ENCODE results near the gene COL26A1. TPM values are rescaled to one million over a fixed set of nuclear protein-coding genes. Genes with fewer than 3 reads are reported as not detected.

Gene COL26A1
- total RNA-seq, 1 experiment from 2014 or later, result not detected

GRCh38 chr7:101398396-101399289 lies 36.0 kb downstream of the COL26A1 start:
- Histone ChIP-seq H3K27ac (ENCODE audit: low read length) (no peak overlapping the region), H3K9me3 (ENCODE audit: low read length) (no peaks in the 10 kb centered on the region), H3K9me2 (replicated peaks; ENCODE audit: low read length) (no peaks in the 10 kb centered on the region), H3K9ac (ENCODE audit: low read length) (no peak overlapping the region), H3K4me1 (ENCODE audit: insufficient read depth, low read length) (peaks cover 8% of the 10 kb centered on the region), H3K79me2 (ENCODE audit: low read length) (no peaks in the 10 kb centered on the region), H2AFZ (ENCODE audit: low read length) (no peak overlapping the region), H3K36me3 (ENCODE audit: low read depth, low read length) (no peaks in the 10 kb centered on the region), H4K20me1 (ENCODE audit: low read length) (no peaks in the 10 kb centered on the region), H3K4me2 (ENCODE audit: low read length) (no peak overlapping the region), H3K27me3 (ENCODE audit: low read length) (no peaks in the 10 kb centered on the region), H3K4me3 (ENCODE audit: low read length) (no peak overlapping the region), H3F3A (ENCODE audit: low read length, unreplicated experiment) (no peaks in the 10 kb centered on the region)
- intact Hi-C loops (cut with micrococcal nuclease), result no loop called here
- ChIA-PET POLR2A (ENCODE audit: unreplicated experiment) (interaction anchor here (0.5 kb wide), 1 partner anchor 13 kb away, joined by 5 read pairs; no protein-coding TSS in a partner anchor), CTCF (no interaction called here)
- DNase-seq (no peak), ATAC-seq (no peak)
- no TSS peak for BruUV-seq (replicated peaks)
- TF ChIP-seq, protein P1, sequence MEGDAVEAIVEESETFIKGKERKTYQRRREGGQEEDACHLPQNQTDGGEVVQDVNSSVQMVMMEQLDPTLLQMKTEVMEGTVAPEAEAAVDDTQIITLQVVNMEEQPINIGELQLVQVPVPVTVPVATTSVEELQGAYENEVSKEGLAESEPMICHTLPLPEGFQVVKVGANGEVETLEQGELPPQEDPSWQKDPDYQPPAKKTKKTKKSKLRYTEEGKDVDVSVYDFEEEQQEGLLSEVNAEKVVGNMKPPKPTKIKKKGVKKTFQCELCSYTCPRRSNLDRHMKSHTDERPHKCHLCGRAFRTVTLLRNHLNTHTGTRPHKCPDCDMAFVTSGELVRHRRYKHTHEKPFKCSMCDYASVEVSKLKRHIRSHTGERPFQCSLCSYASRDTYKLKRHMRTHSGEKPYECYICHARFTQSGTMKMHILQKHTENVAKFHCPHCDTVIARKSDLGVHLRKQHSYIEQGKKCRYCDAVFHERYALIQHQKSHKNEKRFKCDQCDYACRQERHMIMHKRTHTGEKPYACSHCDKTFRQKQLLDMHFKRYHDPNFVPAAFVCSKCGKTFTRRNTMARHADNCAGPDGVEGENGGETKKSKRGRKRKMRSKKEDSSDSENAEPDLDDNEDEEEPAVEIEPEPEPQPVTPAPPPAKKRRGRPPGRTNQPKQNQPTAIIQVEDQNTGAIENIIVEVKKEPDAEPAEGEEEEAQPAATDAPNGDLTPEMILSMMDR (conservative IDR thresholded peaks at IDR 0.05; ENCODE audit: low read depth, low read length), result no peak
- TF ChIP-seq EZH2 (IDR thresholded peaks at IDR 0.05; ENCODE audit: low read length, unreplicated experiment) (no peak), EZH2phosphoT487 (IDR thresholded peaks at IDR 0.05; ENCODE audit: borderline replicate concordance, low read length) (no peak)

- ChIA-PET POLR2A (ENCODE audit: unreplicated experiment) (no interaction called here), CTCF (no interaction called here)
- Histone ChIP-seq H3K27me3 (ENCODE audit: low read length) (no peaks in the 10 kb centered on the region), H3F3A (ENCODE audit: low read length, unreplicated experiment) (no peaks in the 10 kb centered on the region), H2AFZ (ENCODE audit: low read length) (no peak overlapping the region), H3K9me2 (replicated peaks; ENCODE audit: low read length) (no peaks in the 10 kb centered on the region), H4K20me1 (ENCODE audit: low read length) (no peaks in the 10 kb centered on the region), H3K4me1 (ENCODE audit: insufficient read depth, low read length) (peaks cover 8% of the 10 kb centered on the region), H3K9me3 (ENCODE audit: low read length) (no peaks in the 10 kb centered on the region), H3K36me3 (ENCODE audit: low read depth, low read length) (no peaks in the 10 kb centered on the region), H3K79me2 (ENCODE audit: low read length) (no peaks in the 10 kb centered on the region), H3K4me3 (ENCODE audit: low read length) (no peak overlapping the region), H3K4me2 (ENCODE audit: low read length) (no peak overlapping the region), H3K27ac (ENCODE audit: low read length) (no peak overlapping the region), H3K9ac (ENCODE audit: low read length) (no peak overlapping the region)
- TF ChIP-seq EZH2phosphoT487 (IDR thresholded peaks at IDR 0.05; ENCODE audit: borderline replicate concordance, low read length) (no peak), EZH2 (IDR thresholded peaks at IDR 0.05; ENCODE audit: low read length, unreplicated experiment) (no peak)
- TF ChIP-seq, protein P1 (conservative IDR thresholded peaks at IDR 0.05; ENCODE audit: low read depth, low read length), result no peak
- DNase-seq (no peak), ATAC-seq (no peak)
- BruUV-seq (replicated peaks), result no TSS peak
- intact Hi-C loops (cut with micrococcal nuclease), result no loop called here
Measured at GRCh38 chr7:101399759-101400158, 37.1 kb downstream of the COL26A1 start.

- Histone ChIP-seq H3K4me2 (ENCODE audit: low read length) (no peak overlapping the region), H3K36me3 (ENCODE audit: low read depth, low read length) (no peaks in the 10 kb centered on the region), H3K4me3 (ENCODE audit: low read length) (no peak overlapping the region), H4K20me1 (ENCODE audit: low read length) (no peaks in the 10 kb centered on the region), H3F3A (ENCODE audit: low read length, unreplicated experiment) (no peaks in the 10 kb centered on the region), H3K9me2 (replicated peaks; ENCODE audit: low read length) (no peaks in the 10 kb centered on the region), H3K27me3 (ENCODE audit: low read length) (no peaks in the 10 kb centered on the region), H3K79me2 (ENCODE audit: low read length) (no peaks in the 10 kb centered on the region), H3K4me1 (ENCODE audit: insufficient read depth, low read length) (peaks cover 8% of the 10 kb centered on the region), H3K27ac (ENCODE audit: low read length) (no peak overlapping the region), H3K9me3 (ENCODE audit: low read length) (no peaks in the 10 kb centered on the region), H2AFZ (ENCODE audit: low read length) (no peak overlapping the region), H3K9ac (ENCODE audit: low read length) (no peak overlapping the region)
- TF ChIP-seq EZH2phosphoT487 (IDR thresholded peaks at IDR 0.05; ENCODE audit: borderline replicate concordance, low read length) (no peak), EZH2 (IDR thresholded peaks at IDR 0.05; ENCODE audit: low read length, unreplicated experiment) (no peak)
- TF ChIP-seq, protein P1 (conservative IDR thresholded peaks at IDR 0.05; ENCODE audit: low read depth, low read length), result no peak
- ATAC-seq (no peak), DNase-seq (no peak)
- intact Hi-C loops (cut with micrococcal nuclease), result no loop called here
- BruUV-seq (replicated peaks), result no TSS peak
- POLR2A ChIA-PET (ENCODE audit: unreplicated experiment), result no interaction called here
- CTCF ChIA-PET, result no interaction called here
Measured at GRCh38 chr7:101400751-101401150, 38.1 kb downstream of the COL26A1 start.

Data from PC-3 (cell line).